Neuronal stem cell (in vitro differentiated cells): ENCODE measurements around the gene AOPEP.

Experiments
- DNase-seq: peaks from one replicate; pipeline ENCODE4 v3.0.0-alpha.2; 2013; ENCODE audit warnings: low spot score
- H2AFZ ChIP-seq: one replicate; pipeline ENCODE4 v1.6.1; 2013; ENCODE audit warnings: mild to moderate bottlenecking, low read length, inconsistent platforms
- H2AK5ac ChIP-seq: 2 replicates; pipeline ENCODE4 v1.6.1; 2013; ENCODE audit warnings: low read depth, mild to moderate bottlenecking, inconsistent platforms, low read length, moderate library complexity, mixed read lengths
- H2BK120ac ChIP-seq: 2 replicates; pipeline ENCODE4 v1.6.1; 2013; ENCODE audit warnings: low read depth, mild to moderate bottlenecking, inconsistent platforms, low read length, moderate library complexity, mixed read lengths
- H2BK12ac ChIP-seq: one replicate; pipeline ENCODE4 v1.6.1; 2013; ENCODE audit warnings: low read length, inconsistent platforms
- H2BK15ac ChIP-seq: 2 replicates; pipeline ENCODE4 v1.6.1; 2013; ENCODE audit warnings: mild to moderate bottlenecking, low read length, inconsistent platforms, mixed read lengths
- H2BK5ac ChIP-seq: one replicate; pipeline ENCODE4 v1.6.1; 2013; ENCODE audit warnings: inconsistent platforms, mild to moderate bottlenecking, low read length, moderate library complexity
- H3K14ac ChIP-seq: one replicate; pipeline ENCODE4 v1.6.1; 2013; ENCODE audit warnings: low read length, inconsistent platforms
- H3K18ac ChIP-seq: 2 replicates; pipeline ENCODE4 v1.6.1; 2013; ENCODE audit warnings: low read length, inconsistent platforms
- H3K23ac ChIP-seq: 2 replicates; pipeline ENCODE4 v1.6.1; 2013; ENCODE audit warnings: low read depth, mild to moderate bottlenecking, mixed read lengths, low read length, inconsistent platforms; ENCODE audit not compliant: poor library complexity
- H3K27ac ChIP-seq: replicated peaks from 3 replicates; pipeline ENCODE4 v1.5.1; 2013; ENCODE audit warnings: low read length, inconsistent platforms
- H3K27me3 ChIP-seq, 3 experiments: 2 replicates each; pipeline ENCODE4 v1.6.1; 2013; ENCODE audit warnings: low read length in 3 of 3, mild to moderate bottlenecking in 2 of 3, inconsistent platforms in 1 of 3, low read depth in 1 of 3, mixed read lengths in 1 of 3, moderate library complexity in 1 of 3; ENCODE audit not compliant: control insufficient read depth in 3 of 3, insufficient read depth in 3 of 3
- H3K36me3 ChIP-seq, 2 donors: replicated peaks in 1 of 2; 2 replicates each; pipeline ENCODE4 v1.6.1; 2013; ENCODE audit warnings: low read length in 2 of 2; ENCODE audit not compliant: control insufficient read depth in 2 of 2, insufficient read depth in 2 of 2
- H3K4ac ChIP-seq: 2 replicates; pipeline ENCODE4 v1.6.1; 2013; ENCODE audit warnings: inconsistent platforms, mild to moderate bottlenecking, low read length, moderate library complexity
- H3K4me1 ChIP-seq, 2 donors: 1 replicate in 1 of 2; 2 replicates in 1 of 2; pipeline ENCODE4 v1.6.1; 2013; ENCODE audit warnings: low read length in 2 of 2, low read depth in 1 of 2; ENCODE audit not compliant: control insufficient read depth in 2 of 2, insufficient read depth in 1 of 2
- H3K4me2 ChIP-seq: one replicate; pipeline ENCODE4 v1.6.1; 2013; ENCODE audit warnings: mild to moderate bottlenecking, low read length, inconsistent platforms; ENCODE audit not compliant: insufficient read depth, poor library complexity, severe bottlenecking
- H3K4me3 ChIP-seq, 2 donors: 2 replicates each; pipeline ENCODE4 v1.5.1; 2013; ENCODE audit warnings: low read length in 2 of 2, mild to moderate bottlenecking in 2 of 2, inconsistent platforms in 1 of 2, moderate library complexity in 1 of 2
- H3K79me1 ChIP-seq: one replicate; pipeline ENCODE4 v1.6.1; 2013; ENCODE audit warnings: low read depth, mild to moderate bottlenecking, inconsistent platforms, low read length, moderate library complexity
- H3K9ac ChIP-seq: one replicate; pipeline ENCODE4 v1.6.1; 2013; ENCODE audit warnings: mild to moderate bottlenecking, low read depth, low read length, inconsistent platforms; ENCODE audit not compliant: poor library complexity
- H3K9me3 ChIP-seq, 2 donors: replicated peaks in 1 of 2; 2 replicates each; pipeline versions ENCODE3 to v1.6.1; 2013; ENCODE audit warnings: low read length in 2 of 2, mild to moderate bottlenecking in 2 of 2, inconsistent platforms in 1 of 2, low read depth in 1 of 2, mixed read lengths in 1 of 2, moderate library complexity in 1 of 2; ENCODE audit not compliant: control insufficient read depth in 2 of 2, insufficient read depth in 1 of 2
- H4K8ac ChIP-seq: one replicate; pipeline ENCODE4 v1.6.1; 2013; ENCODE audit warnings: low read depth, mild to moderate bottlenecking, inconsistent platforms, low read length, moderate library complexity
- H4K91ac ChIP-seq: one replicate; pipeline ENCODE4 v1.6.1; 2013; ENCODE audit warnings: low read length, low read depth, mild to moderate bottlenecking, inconsistent platforms; ENCODE audit not compliant: poor library complexity
- WGBS, 2 donors: extraction: QIAGEN DNeasy Blood & Tissue Kit; methylation state at CpG; one replicate each; pipeline ENCODE4 v1.1.7; 2013; ENCODE audit warnings: missing lambda C conversion rate in 2 of 2, mixed read lengths in 1 of 2; ENCODE audit not compliant: insufficient read length in 2 of 2, insufficient replicate concordance in 1 of 2; ENCODE audit errors: extremely low coverage in 2 of 2; 5-methylcytosine and 5-hydroxymethylcytosine counted together

Gene AOPEP

GRCh38 chr9:95103281-95103771, 376.8 kb downstream of the AOPEP start:
- Histone ChIP-seq H3K18ac (peak overlapping the region; percentile 4), H3K23ac (no peak overlapping the region), H4K8ac (no peak overlapping the region), H3K4ac (no peak overlapping the region), H3K9ac (no peak overlapping the region), H2BK120ac (peak overlapping the region; percentile 35), H3K4me1 (peaks cover 5 to 15% of the 10 kb centered on the region in 2 donors), H4K91ac (no peak overlapping the region), H2BK12ac (no peak overlapping the region), H3K27me3 (no peaks in the 10 kb centered on the region), H3K27ac (no peak overlapping the region), H3K9me3 (no peaks in the 10 kb centered on the region), H3K36me3 (peaks cover 9 to 79% of the 10 kb centered on the region in 2 donors), H2AK5ac (peak overlapping the region; percentile 33), H3K4me2 (no peak overlapping the region), H2BK15ac (no peak overlapping the region), H3K14ac (no peak overlapping the region), H3K79me1 (no peaks in the 10 kb centered on the region), H2BK5ac (no peak overlapping the region), H3K4me3 (no peak overlapping the region), H2AFZ (no peak overlapping the region)
- no peak for DNase-seq
- no CpG with 5 or more reads among the region's 15 CpGs for WGBS, 2 donors

GRCh38 chr9:95103871-95104580, 377.5 kb downstream of the AOPEP start:
- Histone ChIP-seq H3K23ac (peak overlapping the region; percentile 6), H2BK120ac (peak overlapping the region; percentile 35), H4K91ac (no peak overlapping the region), H2BK15ac (peak overlapping the region; percentile 30), H3K79me1 (no peaks in the 10 kb centered on the region), H3K9me3 (no peaks in the 10 kb centered on the region), H2AFZ (no peak overlapping the region), H2BK5ac (no peak overlapping the region), H3K18ac (peak overlapping the region; percentile 68), H2BK12ac (no peak overlapping the region), H3K4me2 (no peak overlapping the region), H3K27me3 (no peaks in the 10 kb centered on the region), H3K14ac (no peak overlapping the region), H3K27ac (no peak overlapping the region), H4K8ac (no peak overlapping the region), H3K4me3 (no peak overlapping the region), H2AK5ac (peak overlapping the region; percentile 33), H3K4ac (no peak overlapping the region), H3K4me1 (peaks cover 0 to 11% of the 10 kb centered on the region in 2 donors), H3K9ac (no peak overlapping the region), H3K36me3 (peaks cover 9 to 78% of the 10 kb centered on the region in 2 donors)
- DNase-seq = no peak
- WGBS, 2 donors = no CpG with 5 or more reads among the region's 20 CpGs

- no peak overlapping the region for H3K14ac ChIP-seq
- no peaks in the 10 kb centered on the region for H3K79me1 ChIP-seq
- H2BK5ac ChIP-seq = no peak overlapping the region
- no CpG with 5 or more reads among the region's 8 CpGs for WGBS, 2 donors
- H2AK5ac ChIP-seq = no peak overlapping the region
- H3K36me3 ChIP-seq = peaks cover 9 to 79% of the 10 kb centered on the region in 2 donors
- no peak overlapping the region for H3K18ac ChIP-seq
- DNase-seq = no peak
- H3K4me1 ChIP-seq = peaks cover 0 to 11% of the 10 kb centered on the region in 2 donors
- H3K9me3 ChIP-seq = no peaks in the 10 kb centered on the region
- H3K4me3 ChIP-seq = no peak overlapping the region
- H3K4ac ChIP-seq = no peak overlapping the region
- no peak overlapping the region for H2BK120ac ChIP-seq
- H2BK15ac ChIP-seq = no peak overlapping the region
- H2BK12ac ChIP-seq = no peak overlapping the region
- H3K23ac ChIP-seq = no peak overlapping the region
- H3K27me3 ChIP-seq = no peaks in the 10 kb centered on the region
- no peak overlapping the region for H3K27ac ChIP-seq
- no peak overlapping the region for H3K4me2 ChIP-seq
- no peak overlapping the region for H3K9ac ChIP-seq
- no peak overlapping the region for H4K91ac ChIP-seq
- H4K8ac ChIP-seq = no peak overlapping the region
- no peak overlapping the region for H2AFZ ChIP-seq
These were observed 378.1 kb downstream of the AOPEP start for GRCh38 chr9:95104581-95104960.

- Histone ChIP-seq H2BK5ac (no peak overlapping the region), H3K4me1 (peaks cover 0 to 11% of the 10 kb centered on the region in 2 donors), H3K27me3 (no peaks in the 10 kb centered on the region), H2AFZ (no peak overlapping the region), H3K14ac (no peak overlapping the region), H3K4ac (no peak overlapping the region), H3K9me3 (no peaks in the 10 kb centered on the region), H4K91ac (no peak overlapping the region), H3K9ac (no peak overlapping the region), H2AK5ac (no peak overlapping the region), H3K79me1 (no peaks in the 10 kb centered on the region), H3K23ac (no peak overlapping the region), H2BK12ac (no peak overlapping the region), H3K4me2 (no peak overlapping the region), H2BK15ac (no peak overlapping the region), H3K4me3 (no peak overlapping the region), H3K18ac (no peak overlapping the region), H2BK120ac (no peak overlapping the region), H4K8ac (no peak overlapping the region), H3K27ac (no peak overlapping the region), H3K36me3 (peaks cover 8 to 79% of the 10 kb centered on the region in 2 donors)
- DNase-seq = no peak
- WGBS, 2 donors = no CpG with 5 or more reads among the region's 12 CpGs
These were observed 378.5 kb downstream of the AOPEP start for GRCh38 chr9:95104980-95105379.
